ENCODE results near the gene HSD3B7. TPM values are rescaled to one million over a fixed set of nuclear protein-coding genes. Genes with fewer than 3 reads are reported as not detected.
A peak's percentile ranks its signal among the peaks of the same experiment; 100 is the strongest.

The HSD3B7 gene
- total and polyA plus RNA-seq, 12 donors: 3.3 to 13.3 (median 5.7) TPM

DNA sequence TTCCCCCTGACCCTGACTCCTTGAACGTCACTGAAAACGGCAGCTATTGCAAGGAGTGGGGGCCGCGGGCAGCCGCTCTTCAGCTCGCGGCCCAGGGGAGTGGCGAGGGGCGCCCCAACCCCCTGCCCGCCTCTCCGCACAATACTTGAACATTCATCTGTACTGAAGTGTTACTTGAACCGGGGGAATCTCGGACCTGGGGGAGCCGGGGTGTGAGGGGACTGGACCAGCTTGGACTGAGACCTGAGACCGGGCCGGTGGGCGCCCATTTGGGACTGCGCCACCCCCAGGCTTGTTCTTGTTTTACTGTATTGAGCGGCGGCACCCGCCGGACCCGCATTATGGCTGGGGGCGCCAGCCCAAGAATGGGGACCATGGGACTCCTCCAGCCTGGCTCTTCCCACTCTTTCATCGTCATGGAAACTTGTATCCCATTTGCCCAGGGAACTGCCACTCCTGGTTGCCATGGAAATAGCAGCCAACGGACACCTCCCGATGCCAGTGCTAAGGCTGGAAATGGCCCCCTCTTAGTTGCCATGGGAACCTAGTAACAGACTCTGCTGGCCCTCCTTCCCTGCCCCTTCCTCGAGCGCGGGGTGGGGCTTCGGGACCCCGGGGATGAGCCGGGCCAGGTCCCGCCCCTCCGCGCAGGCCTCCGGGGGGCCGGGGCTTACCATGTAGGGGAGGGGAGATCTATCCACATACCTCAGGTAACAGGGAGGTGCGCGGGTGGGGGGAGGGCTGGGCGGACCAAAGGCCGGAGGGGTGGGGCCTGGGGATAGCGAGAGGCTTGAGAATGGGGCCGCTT, 36.9 kb upstream of the HSD3B7 start:
- Histone ChIP-seq H3K27ac (peak overlapping the region; percentile 86 to 98 (median 95)), H3K4me3 (peak overlapping the region; percentile 65 to 100 (median 99)), H3K9me3 (no peaks in the 10 kb centered on the region), H3K36me3 (peaks cover 0 to 31% (median 0%) of the 10 kb centered on the region in 9 donors), H3K4me1 (peaks cover 6 to 41% (median 28%) of the 10 kb centered on the region in 9 donors), H3K27me3 (no peaks in the 10 kb centered on the region)
- peak; percentile 75 to 92 for DNase-seq
- intact Hi-C loops (cut with DNase I): no loop called here
- TF ChIP-seq CTCF (IDR thresholded peaks at IDR 0.05): peak in 1 of 9 donors; percentile 13
- peak; percentile 44 to 69 (median 50) for ATAC-seq
- WGBS, 2 donors: 34% methylated on average over 44 of the region's 44 CpGs

DNA sequence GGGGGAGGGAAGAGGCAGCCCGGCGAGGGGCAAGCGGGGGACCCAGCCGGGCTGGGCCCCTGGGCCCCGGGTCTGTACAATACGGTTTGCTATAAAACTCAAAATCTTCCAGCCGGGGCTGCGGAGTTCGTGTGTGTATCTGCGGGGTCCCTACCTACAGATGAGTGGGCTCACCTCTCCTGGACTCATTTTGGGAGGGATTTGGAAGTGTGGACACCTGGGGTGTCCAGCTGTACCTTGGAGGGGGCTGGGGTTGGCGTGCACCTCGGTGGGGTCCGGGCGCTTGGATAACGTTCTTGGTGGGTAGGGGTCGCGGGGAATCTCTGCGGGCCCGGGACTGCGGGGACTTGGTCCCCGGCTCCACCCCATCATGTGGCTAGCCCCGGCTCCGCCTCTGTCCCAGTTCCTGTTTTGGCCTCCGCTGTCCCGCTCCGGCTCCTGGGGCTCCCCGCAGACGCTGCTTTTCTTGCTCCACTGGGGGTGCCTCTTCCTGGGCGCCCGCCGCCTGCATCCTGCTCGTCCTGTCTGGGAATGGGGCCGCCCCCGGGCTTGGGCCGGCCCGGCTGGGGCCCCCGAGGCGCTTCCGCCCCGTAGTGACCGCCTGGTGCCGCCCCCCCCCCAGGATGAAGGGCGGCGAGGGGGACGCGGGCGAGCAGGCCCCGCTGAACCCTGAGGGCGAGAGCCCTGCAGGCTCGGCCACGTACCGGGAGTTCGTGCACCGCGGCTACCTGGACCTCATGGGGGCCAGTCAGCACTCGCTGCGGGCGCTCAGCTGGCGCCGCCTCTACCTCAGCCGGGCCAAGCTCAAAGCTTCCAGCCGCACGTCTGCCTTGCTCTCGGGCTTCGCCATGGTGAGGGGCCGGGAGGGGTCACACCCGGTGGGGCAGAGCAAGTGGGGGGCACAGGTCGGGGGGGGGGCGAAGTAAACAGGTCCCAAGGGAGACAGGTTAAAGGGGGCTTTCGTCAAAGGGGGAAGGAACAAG, 36.0 kb upstream of the HSD3B7 start, which contains the start of gene ORAI3:
ORAI3 (plus strand) TSS at position 402 of the 983 bp plus-strand sequence; CDS start at position 624, 222 bp downstream.
- no peak for TF ChIP-seq CTCF (IDR thresholded peaks at IDR 0.05)
- H3K27ac ChIP-seq: peak within 1 kb of the TSS; percentile 86 to 98 (median 95)
- peaks cover 0 to 32% (median 0%) of the 10 kb centered on the region in 9 donors for H3K36me3 ChIP-seq
- WGBS, 2 donors: 0 to 1% methylated on average over 62 to 69 of the region's 70 CpGs
- DNase-seq (peak; percentile 81 to 82), ATAC-seq (peak; percentile 61 to 84 (median 76))
- intact Hi-C loops (cut with DNase I): no loop called here
- no peaks in the 10 kb centered on the region for H3K27me3 ChIP-seq
- H3K4me3 ChIP-seq: peak within 1 kb of the TSS; percentile 65 to 100 (median 99)
- H3K9me3 ChIP-seq: no peaks in the 10 kb centered on the region
- H3K4me1 ChIP-seq: peaks cover 6 to 49% (median 37%) of the 10 kb centered on the region in 9 donors

GRCh38 chr16:30949650-30950515, 35.1 kb upstream of the HSD3B7 start:
- H3K27ac ChIP-seq: peak overlapping the region; percentile 86 to 98 (median 95)
- DNase-seq (peak; percentile 82 to 85), ATAC-seq (peak; percentile 54 to 75 (median 69))
- no peaks in the 10 kb centered on the region for H3K27me3 ChIP-seq
- peak overlapping the region; percentile 65 to 100 (median 99) for H3K4me3 ChIP-seq
- H3K9me3 ChIP-seq: no peaks in the 10 kb centered on the region
- WGBS, 2 donors: 8 to 10% methylated on average over 21 of the region's 21 CpGs
- intact Hi-C loops (cut with DNase I): loop anchor here in 2 of 10 donors (10.0 kb wide), 2 partner anchors 495 to 925 kb away; partner anchors contain the start of genes ZNF267 (in 1 of the 2) and ZNF843 (in 1 of the 2)
- peak in 2 of 9 donors; percentile 9 to 15 for TF ChIP-seq CTCF (IDR thresholded peaks at IDR 0.05)
- peaks cover 0 to 24% (median 0%) of the 10 kb centered on the region in 9 donors for H3K36me3 ChIP-seq
- peaks cover 6 to 52% (median 42%) of the 10 kb centered on the region in 9 donors for H3K4me1 ChIP-seq

All from heart right ventricle (tissue), 16 donors.